IPS-18a (cell line): Measurements from ENCODE around the gene SDHC.
"Not testable (repeated sequence)": the region's sequence is repeated elsewhere in the genome, so short reads cannot be mapped to it uniquely, and the experiment has no call there.

Experiments used
- H3K27ac ChIP-seq: one replicate; pipeline ENCODE4 v1.5.1; 2013; ENCODE audit warnings: low read length
- H3K27me3 ChIP-seq: one replicate; pipeline ENCODE4 v1.6.1; 2013; ENCODE audit warnings: mild to moderate bottlenecking, low read length; ENCODE audit not compliant: control insufficient read depth, insufficient read depth
- H3K36me3 ChIP-seq: one replicate; pipeline ENCODE4 v1.6.1; 2013; ENCODE audit warnings: low read depth, low read length; ENCODE audit not compliant: control insufficient read depth
- H3K4me1 ChIP-seq: one replicate; pipeline ENCODE4 v1.6.1; 2013; ENCODE audit warnings: low read depth, low read length; ENCODE audit not compliant: control insufficient read depth
- H3K4me3 ChIP-seq: one replicate; pipeline ENCODE4 v1.5.1; 2013; ENCODE audit warnings: low read length
- H3K9ac ChIP-seq: one replicate; pipeline ENCODE4 v1.6.1; 2013; ENCODE audit warnings: mild to moderate bottlenecking, low read length, moderate library complexity
- H3K9me3 ChIP-seq: one replicate; pipeline ENCODE4 v1.6.1; 2013; ENCODE audit warnings: low read depth, low read length; ENCODE audit not compliant: control insufficient read depth

Gene SDHC

DNA sequence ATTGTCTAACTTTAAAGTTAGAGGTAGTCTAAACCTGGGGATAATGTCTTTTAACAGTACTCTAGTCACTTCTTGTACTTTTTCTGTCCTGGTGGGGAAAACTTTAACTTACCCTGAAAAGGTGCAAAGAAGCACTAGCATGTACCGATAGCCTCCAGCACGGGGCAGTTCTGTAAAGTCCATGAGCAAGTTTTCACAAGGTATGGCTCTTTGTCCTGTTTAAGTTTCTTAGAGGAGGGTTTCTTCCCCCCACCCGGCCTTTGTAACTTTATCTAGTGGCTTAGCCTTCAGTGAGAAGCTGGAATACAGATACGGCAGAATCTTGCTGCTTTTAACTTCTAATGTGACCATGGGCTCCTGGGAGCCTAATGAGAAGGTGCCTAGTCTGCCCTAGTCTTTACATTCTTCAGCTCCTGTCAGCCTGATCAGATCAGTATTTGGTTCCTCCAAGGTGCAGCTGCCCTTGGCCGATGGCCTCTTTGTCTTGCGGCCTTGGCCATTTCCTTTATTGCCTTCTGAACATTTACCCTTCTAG lies 93.3 kb downstream of the SDHC start:
- H3K9me3 ChIP-seq = no peaks in the 10 kb centered on the region
- H3K9ac ChIP-seq = no peak overlapping the region
- no peak overlapping the region for H3K4me3 ChIP-seq
- peaks cover 4% of the 10 kb centered on the region for H3K4me1 ChIP-seq
- H3K36me3 ChIP-seq = no peaks in the 10 kb centered on the region
- H3K27me3 ChIP-seq = peaks cover 8% of the 10 kb centered on the region
- H3K27ac ChIP-seq = no peak overlapping the region

DNA sequence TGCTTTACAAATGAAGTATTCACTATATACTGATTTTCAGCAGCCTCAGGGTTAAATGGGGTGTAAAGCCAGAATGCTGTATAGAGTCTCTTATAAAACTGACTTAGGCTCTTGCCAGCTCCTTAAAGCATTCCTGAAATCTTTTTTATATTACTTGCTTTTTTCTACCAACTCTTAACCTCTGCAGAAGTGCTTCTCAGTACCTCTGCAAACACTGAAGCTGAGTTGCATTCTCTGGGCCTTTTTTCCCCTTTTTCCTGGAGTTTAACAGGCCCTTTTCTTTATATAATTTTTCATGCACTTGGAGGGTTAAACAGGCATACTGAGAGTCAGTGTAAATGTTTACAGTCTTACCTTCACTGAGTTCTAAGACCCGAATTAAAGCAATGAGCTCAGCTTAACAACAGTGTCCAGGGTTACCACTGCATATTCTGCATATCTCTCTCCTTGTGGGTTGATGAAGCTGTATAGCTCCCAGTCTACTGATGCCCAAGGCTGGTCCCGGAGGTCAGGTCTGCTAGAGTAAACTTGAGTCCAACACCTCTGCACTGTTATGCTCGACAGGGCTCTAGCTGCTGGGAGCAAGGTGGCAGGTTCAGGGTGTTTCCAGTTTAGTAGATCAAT lies 94.4 kb downstream of the SDHC start:
- Histone ChIP-seq H3K9ac (no peak overlapping the region), H3K27me3 (peaks cover 5% of the 10 kb centered on the region), H3K4me1 (peaks cover 4% of the 10 kb centered on the region), H3K27ac (no peak overlapping the region), H3K9me3 (no peaks in the 10 kb centered on the region), H3K36me3 (no peaks in the 10 kb centered on the region), H3K4me3 (no peak overlapping the region)

DNA sequence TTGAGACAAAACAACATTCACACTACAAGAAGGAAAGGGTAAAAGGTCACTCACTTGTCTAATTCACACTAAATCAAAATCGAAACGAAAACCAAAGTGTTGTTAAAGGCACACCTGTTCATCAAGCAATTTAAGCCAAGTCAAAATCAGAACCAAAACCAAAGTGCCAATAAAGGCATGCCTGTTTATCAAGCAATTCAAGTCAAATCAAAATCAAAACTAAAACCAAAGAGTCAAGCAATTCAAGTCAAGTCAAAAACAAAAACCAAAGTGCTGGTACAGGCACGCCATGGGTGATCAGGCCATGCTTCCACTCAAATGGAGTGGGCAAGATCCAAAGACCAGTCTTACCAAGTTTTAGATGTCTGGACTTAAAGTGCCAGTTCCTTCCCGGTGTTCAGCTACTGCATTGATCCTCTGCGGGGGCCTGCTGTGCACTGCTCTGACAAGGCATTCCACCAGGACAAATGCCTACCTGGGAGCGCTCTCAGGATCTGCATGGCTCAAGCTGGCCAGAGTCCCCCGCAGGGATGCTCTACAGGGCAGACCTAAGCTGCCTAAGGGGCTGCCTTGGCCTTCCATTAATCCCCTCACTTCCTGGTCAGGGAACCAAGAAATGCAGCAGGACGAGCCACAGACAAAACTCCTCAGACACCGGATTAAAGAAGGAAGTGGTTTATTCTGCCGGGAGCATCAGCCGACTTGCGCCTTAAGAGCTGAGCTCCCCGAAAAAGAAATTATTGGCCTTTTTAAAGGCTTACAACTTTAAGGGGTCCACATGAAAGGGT lies 95.9 kb downstream of the SDHC start:
- not testable (repeated sequence) for H3K4me3 ChIP-seq, H3K9me3 ChIP-seq, H3K27ac ChIP-seq, H3K27me3 ChIP-seq, H3K9ac ChIP-seq, H3K4me1 ChIP-seq, H3K36me3 ChIP-seq

DNA sequence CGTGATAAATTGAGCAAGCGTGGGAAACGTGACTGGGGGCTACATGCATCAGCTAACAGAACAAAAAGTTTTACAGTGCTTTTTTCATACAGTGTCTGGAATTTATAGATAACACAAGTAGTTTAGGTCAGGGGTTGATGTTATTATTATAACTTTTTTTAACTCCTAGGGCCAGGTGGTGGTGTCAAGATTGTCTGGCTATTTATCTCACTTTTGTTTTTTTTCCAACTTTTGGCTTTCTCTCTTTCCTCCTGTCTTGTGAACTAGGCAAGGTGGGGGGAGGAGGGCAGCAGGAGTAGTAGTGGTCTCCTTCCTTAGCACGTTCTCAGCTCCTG lies 96.4 kb downstream of the SDHC start:
- not testable (repeated sequence) for H3K4me1 ChIP-seq

More for the DNA sequence above, 96.4 kb downstream of the SDHC start:
- H3K4me3 ChIP-seq, H3K27me3 ChIP-seq, H3K9ac ChIP-seq, H3K36me3 ChIP-seq, H3K9me3 ChIP-seq, H3K27ac ChIP-seq: not testable (repeated sequence)
